DMS153 treated with DMSO at 0.1 percent for 48 hours (cell line): Measurements from ENCODE around the gene PLEKHG7.
A peak's percentile ranks its signal among the peaks of the same experiment; 100 is the strongest.

Experiments
- DNase-seq: peaks from one replicate; lab custom pipeline; 2025; ENCODE audit not compliant: unreplicated experiment; lab: John Stamatoyannopoulos, UW

The PLEKHG7 gene

DNA sequence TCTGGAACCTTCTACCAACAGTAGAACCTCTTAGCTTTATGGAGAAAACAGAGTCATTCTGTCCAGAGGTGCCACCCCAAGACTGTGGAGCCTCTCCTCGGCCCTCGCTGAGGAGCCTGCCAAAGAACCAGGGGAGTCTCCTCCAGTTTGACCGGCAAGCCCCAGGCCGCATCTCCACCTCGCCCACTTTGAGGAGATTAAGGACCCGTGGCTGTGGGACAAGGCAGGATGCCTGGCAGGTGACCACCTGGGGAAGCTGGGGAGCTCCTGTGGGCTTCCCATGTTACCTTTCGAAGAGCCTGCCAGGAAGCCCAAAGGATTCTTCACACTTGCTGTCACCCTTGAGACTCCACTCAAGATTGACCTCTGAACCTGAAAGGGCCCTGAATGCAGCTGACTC, 3.8 kb downstream of the PLEKHG7 start:
- no peak for DNase-seq

DNA sequence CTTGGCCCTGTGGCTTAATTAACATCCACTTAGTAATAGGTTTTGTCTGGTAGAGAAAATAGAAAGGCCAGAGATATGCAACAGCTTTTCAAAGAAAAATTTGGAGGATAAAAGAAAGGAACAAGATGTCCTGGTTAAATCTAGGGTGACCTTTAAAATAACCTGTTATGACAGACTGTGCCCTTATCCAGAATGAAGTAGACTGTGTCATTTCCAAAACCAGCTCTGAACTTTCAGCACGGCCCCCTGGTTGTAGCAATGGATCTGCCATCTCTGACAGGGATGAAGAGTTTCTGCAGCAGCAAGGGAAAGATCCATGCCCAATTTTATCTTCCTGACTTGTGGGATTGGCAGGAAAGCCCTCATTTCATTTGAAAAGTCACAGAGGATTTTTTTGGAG, 5.1 kb downstream of the PLEKHG7 start:
- no peak for DNase-seq

DNA sequence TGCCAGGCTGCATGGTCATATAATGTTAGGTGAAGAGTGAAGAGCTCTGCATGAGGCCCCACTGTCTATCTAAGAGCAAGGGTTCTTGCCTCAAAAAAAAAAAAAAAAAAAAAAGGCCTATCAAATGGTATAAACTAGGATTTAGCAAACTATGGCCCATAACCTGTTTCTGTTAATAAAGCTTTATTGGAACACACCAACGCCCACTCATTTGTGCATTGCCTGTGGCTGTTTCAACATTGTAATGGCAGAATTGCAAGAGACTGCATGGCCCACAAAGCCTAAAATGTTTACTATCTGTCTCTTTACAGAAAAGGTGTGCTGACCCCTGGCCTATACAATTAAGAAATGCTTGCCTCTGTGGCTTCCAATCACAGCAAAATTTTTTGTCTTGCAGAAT, 12.8 kb downstream of the PLEKHG7 start:
- DNase-seq = no peak

DNA sequence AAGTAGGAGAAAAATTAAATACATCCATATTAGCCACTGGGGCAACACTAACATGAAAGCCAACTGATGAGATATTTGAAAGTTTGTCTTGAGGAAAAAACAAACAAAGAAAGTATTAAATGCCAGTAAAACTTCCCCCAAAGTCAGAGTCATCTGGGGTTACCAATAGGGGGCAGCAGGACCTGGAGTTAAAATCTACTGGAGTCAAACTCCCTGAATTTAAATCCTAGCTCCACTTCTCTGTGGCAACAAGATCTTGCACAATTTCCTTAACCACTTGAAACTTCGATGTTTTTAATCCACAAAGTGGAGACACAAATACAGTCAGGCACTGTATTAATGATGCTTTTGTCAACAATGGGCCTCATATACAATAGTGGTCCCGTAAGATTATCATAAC, 14.4 kb downstream of the PLEKHG7 start:
- DNase-seq = no peak

DNA sequence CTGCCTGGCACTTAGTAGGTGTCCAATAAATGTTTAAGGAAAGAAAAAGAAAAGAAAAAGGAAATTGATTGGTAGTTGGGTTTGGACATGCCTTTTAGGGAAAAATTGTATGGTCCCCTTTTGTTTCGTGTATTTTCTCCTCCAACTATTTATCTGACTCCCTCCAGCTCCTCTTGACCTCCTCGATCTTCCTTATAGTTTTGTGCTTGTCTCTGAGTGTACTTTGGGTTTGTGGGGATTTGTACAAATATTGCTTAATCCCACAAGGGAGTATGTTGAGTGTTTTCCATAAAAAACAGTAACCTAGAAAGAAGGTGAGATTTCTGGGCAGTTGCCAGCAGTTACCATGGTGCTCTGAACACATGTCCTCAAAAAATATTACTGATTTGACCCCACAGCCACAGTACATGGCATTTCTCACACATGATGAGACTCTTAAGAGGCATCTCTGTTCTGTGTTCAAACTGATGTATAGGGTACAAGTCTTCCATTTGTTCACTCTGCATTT, 15.7 kb downstream of the PLEKHG7 start:
- no peak for DNase-seq

DNA sequence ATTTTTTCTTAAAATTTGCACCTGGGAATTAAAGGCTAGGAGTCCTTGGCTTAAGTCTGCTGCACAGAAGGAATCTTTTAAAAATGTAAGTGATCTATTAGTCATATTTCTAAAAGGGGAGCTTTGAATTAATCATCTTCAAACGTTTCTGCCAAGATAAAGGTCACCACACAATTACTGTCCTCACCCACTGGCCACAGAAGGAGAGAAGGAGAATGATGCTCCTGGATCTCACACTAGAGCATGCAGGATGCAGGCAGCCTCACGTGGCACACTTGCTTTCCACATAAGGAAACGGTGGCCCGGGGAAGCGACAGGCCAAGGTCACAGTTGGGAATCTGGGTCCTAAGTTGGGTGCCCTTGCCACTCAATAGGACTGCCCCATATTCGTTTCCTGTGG, 16.9 kb downstream of the PLEKHG7 start:
- DNase-seq = no peak

DNA sequence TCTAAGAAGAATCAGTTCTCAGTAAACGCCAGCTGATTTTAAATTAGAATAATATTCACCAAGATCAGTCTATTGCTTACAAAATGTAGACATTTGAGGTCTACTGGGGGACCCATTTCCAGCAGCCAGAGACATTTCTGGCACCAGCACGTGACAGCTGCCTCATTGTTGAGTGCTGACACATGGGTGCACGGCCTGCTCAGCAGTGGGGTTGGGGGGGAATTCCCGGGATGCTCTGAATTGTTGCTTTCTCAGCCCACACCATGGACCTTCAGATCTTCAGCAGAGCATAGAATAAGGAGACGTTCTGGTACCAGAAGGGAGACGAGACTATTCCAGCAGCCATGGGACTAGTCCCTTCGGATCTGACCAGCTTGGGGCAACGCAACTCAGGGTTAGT, 18.3 kb downstream of the PLEKHG7 start:
- DNase-seq = no peak

DNA sequence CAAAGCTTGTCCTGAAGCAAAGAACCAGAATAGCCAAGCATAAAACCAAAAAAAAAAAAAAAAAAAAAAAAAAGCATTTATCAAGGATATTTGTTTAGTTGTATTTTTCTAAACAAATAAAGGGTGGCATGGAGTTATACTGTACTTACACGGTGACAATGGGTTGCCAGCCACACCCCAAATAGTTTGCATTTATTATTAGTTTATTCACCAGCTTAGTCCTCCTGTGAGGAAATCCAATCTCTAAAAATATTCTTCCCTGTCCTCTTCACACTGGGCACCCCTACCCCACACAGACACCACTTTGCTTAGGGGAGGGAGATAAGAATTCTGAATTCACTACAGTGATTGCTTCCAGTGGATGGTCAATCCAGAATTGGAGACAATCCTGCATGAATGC, 18.9 kb downstream of the PLEKHG7 start:
- no peak for DNase-seq

DNA sequence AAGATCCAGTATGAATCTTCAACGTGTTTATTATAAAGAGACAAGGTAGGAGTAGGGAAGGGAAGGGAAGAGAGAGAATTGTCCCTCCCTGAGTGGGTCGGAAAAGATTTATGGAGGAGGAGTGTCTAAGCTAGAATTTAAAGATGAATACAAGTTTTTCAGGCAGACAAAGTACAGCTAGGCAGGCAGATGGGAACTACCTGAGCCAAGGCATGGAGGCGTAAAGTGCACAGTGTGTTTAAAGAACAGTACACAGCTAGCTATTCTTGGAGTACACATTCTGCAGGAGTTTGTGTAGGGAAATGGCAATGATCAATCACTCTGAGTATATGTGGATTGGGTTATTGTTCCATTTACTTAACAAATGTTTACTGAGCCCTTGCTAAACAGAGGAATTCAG, 20.1 kb downstream of the PLEKHG7 start:
- DNase-seq = no peak

DNA sequence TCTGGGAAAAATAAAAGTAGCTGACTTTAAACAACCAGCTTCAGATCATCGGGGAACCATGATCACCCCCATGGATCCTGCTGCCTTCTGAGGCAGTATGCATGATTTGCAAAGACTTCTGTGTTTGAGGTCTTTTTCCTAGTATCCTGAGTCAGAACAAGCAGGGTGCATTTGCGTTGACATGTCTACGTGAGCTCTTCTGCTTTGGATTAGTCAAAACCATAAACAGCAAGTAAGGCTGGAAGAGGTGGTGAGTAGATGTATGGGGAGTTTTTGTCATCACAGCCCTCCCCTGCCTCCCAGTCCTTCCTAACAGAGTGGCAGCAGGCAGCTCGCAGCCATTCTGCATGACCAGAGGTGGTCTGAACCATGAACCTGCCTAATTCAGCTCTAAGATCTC, 24.1 kb downstream of the PLEKHG7 start:
- no peak for DNase-seq

DNA sequence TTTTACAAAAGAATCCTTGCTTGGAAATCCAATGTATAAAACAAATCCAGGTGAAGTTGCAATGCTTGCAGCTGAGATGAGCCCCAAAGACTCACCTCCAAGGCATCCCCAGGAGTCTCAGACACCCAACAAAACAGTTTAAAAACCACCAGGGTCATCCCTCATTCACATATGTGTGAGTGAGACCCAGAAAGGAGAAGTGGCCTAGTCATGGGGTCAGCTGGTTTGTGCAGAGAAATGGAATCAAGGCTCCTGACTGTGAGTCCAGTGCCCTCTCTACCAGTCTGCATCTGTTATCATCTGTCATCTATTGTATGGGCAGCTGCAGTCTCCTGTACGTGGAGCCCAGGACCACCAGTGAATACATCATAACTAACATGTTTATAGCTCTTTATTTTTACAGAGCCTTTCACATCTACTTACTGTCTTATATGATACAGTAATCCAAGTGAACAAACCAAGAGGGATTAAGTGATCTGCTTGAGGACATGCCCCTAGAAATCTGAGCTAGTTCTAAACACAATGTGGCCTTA, 27.1 kb downstream of the PLEKHG7 start:
- no peak for DNase-seq

DNA sequence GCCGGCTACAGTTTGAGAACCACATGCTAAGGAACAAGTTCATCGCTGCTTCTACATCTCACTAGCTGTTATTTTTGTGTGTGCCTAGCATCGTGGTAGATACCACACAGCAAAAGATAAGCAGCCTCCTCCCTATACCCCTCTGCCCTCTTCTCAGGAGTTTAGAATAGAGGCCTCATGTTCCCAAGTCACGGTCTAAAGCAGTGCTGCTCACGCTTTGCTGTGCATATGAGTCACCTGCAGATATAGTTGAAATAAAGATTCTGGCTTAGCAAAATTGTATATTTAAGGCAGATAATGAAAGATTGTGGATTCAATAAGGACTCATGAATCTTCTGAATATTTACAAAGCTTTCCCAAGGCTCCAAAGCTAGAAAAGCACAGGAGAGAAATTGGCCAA, 28.0 kb downstream of the PLEKHG7 start:
- DNase-seq = no peak

DNA sequence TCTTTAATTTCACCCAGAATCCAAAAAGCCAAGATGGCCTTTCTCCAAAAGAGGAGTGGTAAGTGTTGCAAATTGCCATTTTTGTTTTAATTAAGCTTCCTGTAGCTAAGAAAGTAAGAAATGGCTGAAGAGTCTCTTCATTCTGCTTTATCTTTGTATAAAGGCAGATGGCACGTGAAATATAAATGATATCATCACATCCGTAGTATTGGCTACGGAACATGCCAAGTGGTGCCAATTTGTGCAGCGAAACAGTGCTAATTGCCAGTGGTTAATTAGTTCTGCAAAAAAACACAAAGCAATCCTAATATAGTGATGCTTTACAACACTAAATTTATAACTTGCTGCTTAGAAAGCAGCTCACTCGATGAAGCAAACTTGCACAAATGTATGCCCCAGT, 29.4 kb downstream of the PLEKHG7 start:
- DNase-seq = no peak

DNA sequence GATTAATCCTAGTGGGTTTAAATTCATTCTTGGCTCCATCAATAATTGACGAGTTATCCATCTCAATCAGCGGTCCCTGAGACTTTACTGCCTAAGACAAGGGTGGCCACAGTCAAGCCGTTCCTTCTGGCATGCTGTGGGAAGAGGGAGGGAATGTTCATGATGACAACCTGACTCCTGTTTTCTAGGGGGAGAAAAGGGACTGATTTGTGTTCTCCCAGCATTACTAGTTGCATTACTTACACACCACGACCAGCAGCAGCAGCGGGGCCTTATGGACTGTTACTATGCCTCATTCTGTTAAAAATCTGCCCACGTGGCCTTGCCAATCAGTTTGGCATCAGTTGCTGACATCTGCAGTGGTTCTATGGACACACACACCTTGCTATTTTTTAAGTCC, 29.9 kb downstream of the PLEKHG7 start:
- no peak for DNase-seq

DNA sequence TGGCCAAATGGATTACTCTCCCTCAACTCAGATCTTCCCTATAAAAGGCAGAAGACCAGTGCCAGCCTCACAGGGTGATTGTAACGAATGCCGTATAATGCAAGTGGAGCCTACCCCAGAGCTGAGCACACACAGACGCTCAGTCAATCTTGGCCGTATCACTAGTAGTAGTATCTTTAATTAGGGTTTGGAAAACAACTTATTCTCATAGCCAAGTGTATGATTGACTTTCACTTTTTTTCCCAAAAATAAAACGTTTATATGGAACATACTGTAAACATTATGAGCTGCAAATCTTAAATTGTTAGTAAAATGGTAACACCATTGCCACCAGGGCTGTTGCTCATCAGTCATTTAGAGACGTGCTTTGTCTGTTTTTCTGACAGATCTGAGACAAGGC, 30.4 kb downstream of the PLEKHG7 start:
- DNase-seq = no peak

DNA sequence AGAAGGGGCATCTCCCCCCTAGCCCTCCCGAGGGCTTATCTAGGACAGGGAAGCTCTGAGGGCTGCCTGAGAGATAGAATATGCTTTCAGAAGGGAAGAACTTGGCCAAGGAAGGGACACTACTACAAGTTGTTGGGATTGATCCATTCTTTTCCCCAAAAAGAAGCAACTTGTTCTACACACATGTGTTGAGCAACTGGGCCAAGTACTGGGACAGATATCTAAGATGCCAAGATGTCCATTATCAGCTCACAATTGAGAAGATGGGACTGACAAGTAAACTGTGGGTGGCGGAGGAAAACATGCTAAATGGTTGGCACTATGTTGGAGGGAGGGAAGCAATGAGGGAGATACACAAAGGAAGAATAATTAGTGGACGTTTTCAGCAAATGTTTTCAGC, 30.9 kb downstream of the PLEKHG7 start:
- DNase-seq = no peak

DNA sequence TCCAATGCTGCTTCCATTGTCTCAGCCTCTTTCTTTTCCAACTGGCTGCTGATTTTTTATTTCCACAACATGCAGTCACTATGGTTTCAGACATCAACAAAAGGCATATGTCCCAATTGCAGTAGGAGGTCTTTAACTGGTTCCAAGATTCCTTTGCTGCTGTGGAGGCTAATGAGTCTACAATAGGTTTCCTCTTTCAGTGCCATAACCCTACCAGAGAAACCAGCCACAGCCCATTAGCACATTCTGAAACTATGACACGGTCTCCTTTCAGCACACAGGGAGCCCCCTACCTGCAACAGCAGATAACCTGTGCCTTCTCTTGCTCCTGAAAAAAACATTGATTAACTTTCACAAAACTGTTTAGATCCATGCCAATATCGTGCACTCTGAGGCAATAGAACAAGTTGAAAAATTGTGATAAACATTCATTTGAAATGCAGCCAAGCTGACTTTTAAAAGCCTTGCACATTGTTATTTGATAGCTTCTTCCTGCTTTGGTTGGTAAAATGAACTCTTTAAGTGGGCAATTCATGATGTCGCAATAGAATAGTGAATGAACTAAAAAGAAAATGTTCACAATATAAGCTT, 32.4 kb downstream of the PLEKHG7 start:
- DNase-seq = peak; percentile 89

DNA sequence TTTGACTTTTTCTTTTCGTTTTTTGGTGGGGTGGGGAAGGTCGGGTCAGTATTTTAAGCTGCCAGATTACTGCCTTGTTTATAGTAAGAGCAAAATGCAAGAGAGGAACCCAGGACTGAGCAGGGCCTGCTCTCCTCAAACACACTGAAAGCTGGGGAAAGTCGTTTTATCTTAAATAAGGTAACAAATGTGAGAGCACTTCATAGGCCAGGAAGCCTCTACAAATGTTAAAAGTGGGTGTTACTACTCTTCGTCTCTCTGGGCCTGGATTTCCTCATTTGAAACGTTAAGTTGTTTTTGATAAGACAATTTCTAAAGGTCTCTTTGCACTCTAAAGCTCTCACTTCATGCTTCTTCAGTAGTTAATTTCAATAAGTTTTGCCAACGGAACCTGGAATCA, 33.8 kb downstream of the PLEKHG7 start:
- no peak for DNase-seq

DNA sequence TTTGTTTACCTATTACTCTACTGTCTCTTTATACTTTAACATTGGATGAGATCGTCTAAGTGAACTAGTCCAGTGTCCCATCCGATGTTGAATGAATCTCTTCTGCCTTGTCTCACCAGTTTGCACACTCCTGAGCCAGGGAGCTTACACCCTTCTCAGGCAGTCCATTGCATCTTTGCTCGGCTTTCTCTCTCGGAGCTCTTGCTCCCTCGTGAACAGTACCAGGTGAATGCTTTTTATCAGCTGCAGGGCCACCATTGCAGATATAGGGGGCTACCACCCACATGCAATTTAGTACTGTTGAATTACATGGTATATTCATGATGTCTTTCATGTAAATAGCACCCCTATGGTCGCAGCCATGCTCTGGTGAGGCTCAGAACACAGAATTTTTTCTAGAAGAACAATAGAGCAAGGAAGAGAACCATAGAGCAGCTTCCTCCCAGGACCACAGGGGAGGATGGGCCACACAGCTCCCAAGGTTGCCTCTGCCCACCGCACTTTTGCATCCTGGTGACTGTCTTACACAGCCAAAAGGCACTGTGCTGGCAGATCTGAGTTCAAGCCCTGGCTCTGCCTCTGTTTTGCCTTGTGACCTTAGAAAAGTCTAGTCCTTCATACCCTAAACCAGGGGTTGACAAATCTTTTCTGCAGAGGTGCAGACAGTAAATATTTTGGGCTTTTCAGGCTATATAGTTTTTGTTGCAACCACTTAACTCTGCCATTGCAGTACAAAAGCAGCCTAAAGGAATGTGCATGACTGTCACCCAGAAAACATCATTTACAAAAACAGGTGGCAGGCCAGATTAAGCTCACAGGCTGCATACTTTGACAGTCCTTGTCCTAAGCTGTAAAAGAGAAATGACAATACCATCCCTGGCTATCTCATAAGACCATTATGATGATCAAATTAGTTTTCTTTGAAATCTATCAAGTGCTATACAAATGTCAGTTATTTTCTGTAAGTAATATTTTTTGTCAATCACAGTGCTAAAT, 35.4 kb downstream of the PLEKHG7 start:
- no peak for DNase-seq

DNA sequence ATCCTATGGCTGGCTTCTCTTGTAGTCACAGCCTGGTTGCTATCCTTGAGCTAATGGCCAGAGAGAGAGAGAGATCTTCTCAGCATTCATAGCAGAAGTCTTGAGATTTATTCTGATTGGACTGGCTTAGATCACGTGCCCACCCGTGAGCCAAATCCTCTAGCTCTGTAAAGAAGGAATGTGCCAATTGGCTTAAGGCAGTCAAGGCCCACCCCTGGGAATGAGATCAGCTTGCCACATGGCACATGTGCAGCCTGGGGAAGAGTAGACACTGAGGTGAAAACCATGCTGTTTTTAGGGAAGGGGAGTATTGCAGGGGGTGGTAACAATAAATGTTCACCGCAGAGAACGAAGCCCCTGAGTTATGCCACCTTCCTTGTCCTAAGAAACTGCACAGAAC, 36.3 kb downstream of the PLEKHG7 start:
- DNase-seq = no peak

DNA sequence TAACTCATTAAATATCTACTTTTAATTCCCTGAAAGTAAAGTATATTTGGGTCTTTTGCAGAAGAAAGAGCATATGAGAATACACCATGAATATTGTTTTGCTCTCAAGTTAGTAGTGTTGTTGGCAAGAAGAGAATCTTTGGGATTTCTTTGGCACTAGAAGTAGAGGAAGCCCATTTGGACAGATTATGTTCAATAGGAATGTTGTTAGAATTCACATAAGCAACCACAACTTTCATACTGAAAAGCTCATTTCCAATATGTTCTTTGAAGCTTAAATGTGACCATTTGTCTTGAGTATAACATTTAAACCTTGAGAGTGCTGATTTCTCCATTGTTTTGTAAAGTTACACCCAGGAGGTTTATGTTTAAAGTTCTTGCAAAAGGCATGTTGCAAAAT, 37.6 kb downstream of the PLEKHG7 start:
- DNase-seq = no peak

DNA sequence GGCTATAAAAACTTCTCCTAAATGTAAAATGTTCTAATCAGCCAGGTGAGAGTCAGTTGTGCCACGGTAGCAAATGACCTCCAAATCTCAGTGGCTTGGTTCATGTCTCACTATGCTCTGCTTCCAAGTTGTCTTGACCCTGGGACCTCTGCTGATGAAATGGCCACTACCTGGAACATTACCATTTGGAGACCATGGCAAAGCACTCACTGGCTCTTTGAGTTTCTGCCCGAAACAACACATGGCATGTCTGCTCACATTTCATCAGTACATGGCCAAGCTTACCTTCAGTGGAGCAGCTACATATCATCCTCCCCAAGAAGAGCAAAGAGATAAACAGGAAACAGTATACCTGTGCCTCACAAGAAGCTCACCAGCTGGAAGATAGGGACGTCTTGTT, 40.2 kb downstream of the PLEKHG7 start:
- DNase-seq = no peak
